Hematopoietic multipotent progenitor cell (in vitro differentiated cells): ENCODE data around the gene KCNJ10. TPM values are rescaled to one million over a fixed set of nuclear protein-coding genes. Genes with fewer than 3 reads are reported as not detected.
A peak's percentile ranks its signal among the peaks of the same experiment; 100 is the strongest.

ENCODE experiments used
- DNase-seq, 3 donors: peaks; one replicate each; pipeline ENCODE4 v3.0.0-alpha.2; 2011 to 2015; ENCODE audit warnings: low read depth in 2 of 3, low spot score in 2 of 3
- total RNA-seq: library from RNA; depleted of rRNA; stranded (reverse); fragments of >200 nt; gene quantifications from one replicate; pipeline ENCODE4 v1.2.3, GENCODE V29; 2012

KCNJ10 gene
- total RNA-seq, 1 donor = under 0.01 TPM

GRCh38 chr1:160030657-160031364 lies 39.1 kb downstream of the KCNJ10 start:
- no peak for DNase-seq

- DNase-seq = no peak
Observed at GRCh38 chr1:160028426-160028825, 41.5 kb downstream of the KCNJ10 start.

- no peak for DNase-seq
Observed at GRCh38 chr1:160025314-160025713, 44.6 kb downstream of the KCNJ10 start.

- DNase-seq = no peak
Observed at GRCh38 chr1:160024195-160024905, 45.6 kb downstream of the KCNJ10 start.

GRCh38 chr1:160022330-160023310 lies 47.3 kb downstream of the KCNJ10 start:
- no peak for DNase-seq

- no peak for DNase-seq
Observed at GRCh38 chr1:160021376-160022074, 48.4 kb downstream of the KCNJ10 start.

GRCh38 chr1:160020196-160020595 lies 49.8 kb downstream of the KCNJ10 start:
- peak in 1 of 3 donors; percentile 6 for DNase-seq

GRCh38 chr1:160018900-160019299 lies 51.1 kb downstream of the KCNJ10 start:
- no peak for DNase-seq

GRCh38 chr1:160018347-160018746 lies 51.6 kb downstream of the KCNJ10 start:
- no peak for DNase-seq

- no peak for DNase-seq
Observed at GRCh38 chr1:160017592-160017991, 52.4 kb downstream of the KCNJ10 start.

- no peak for DNase-seq
Observed at GRCh38 chr1:160011781-160012180, 58.2 kb downstream of the KCNJ10 start.

- DNase-seq = no peak
Observed at GRCh38 chr1:160009801-160010200, 60.2 kb downstream of the KCNJ10 start.

- no peak for DNase-seq
Observed at GRCh38 chr1:160009081-160009480, 60.9 kb downstream of the KCNJ10 start.

GRCh38 chr1:160007577-160008200 lies 62.3 kb downstream of the KCNJ10 start:
- peak; percentile 29 to 53 (median 30) for DNase-seq

- peak; percentile 35 to 86 (median 76) for DNase-seq
Observed at GRCh38 chr1:160006312-160006940, 63.5 kb downstream of the KCNJ10 start.

- DNase-seq = no peak
Observed at GRCh38 chr1:160005070-160005469, 64.9 kb downstream of the KCNJ10 start.

GRCh38 chr1:160004425-160004824 lies 65.5 kb downstream of the KCNJ10 start:
- DNase-seq = no peak

- DNase-seq = no peak
Observed at GRCh38 chr1:160004001-160004400, 66.0 kb downstream of the KCNJ10 start.

- DNase-seq = no peak
Observed at GRCh38 chr1:160001440-160001839, 68.5 kb downstream of the KCNJ10 start.
